Measurements from ENCODE around the gene STMN1.

The STMN1 gene

GRCh38 chr1:25918615-25919014 is 12.4 kb upstream of the STMN1 start:
- TF ChIP-seq CTCF (IDR thresholded peaks at IDR 0.05; ENCODE audit: low read depth, low read length): no peak
- H3K4me3 ChIP-seq (replicated peaks in 1 of 2; ENCODE audit: low read depth in 2 of 2, low read length in 2 of 2): no peak overlapping the region
- no peak for DNase-seq (ENCODE audit: low read depth in 2 of 2)

GRCh38 chr1:25917996-25918395 is 11.8 kb upstream of the STMN1 start:
- no peak for TF ChIP-seq CTCF (IDR thresholded peaks at IDR 0.05; ENCODE audit: low read depth, low read length)
- no peak overlapping the region for H3K4me3 ChIP-seq (replicated peaks in 1 of 2; ENCODE audit: low read depth in 2 of 2, low read length in 2 of 2)
- DNase-seq (ENCODE audit: low read depth in 2 of 2): peak in 1 of 2 donors; percentile 48

GRCh38 chr1:25916460-25916859 is 10.2 kb upstream of the STMN1 start:
- DNase-seq (ENCODE audit: low read depth in 2 of 2): no peak
- H3K4me3 ChIP-seq (replicated peaks in 1 of 2; ENCODE audit: low read depth in 2 of 2, low read length in 2 of 2): no peak overlapping the region
- TF ChIP-seq CTCF (IDR thresholded peaks at IDR 0.05; ENCODE audit: low read depth, low read length): no peak

- peak in 1 of 2 donors; percentile 24 for DNase-seq (ENCODE audit: low read depth in 2 of 2)
- H3K4me3 ChIP-seq (replicated peaks in 1 of 2; ENCODE audit: low read depth in 2 of 2, low read length in 2 of 2): no peak overlapping the region
- no peak for TF ChIP-seq CTCF (IDR thresholded peaks at IDR 0.05; ENCODE audit: low read depth, low read length)
Observed at GRCh38 chr1:25914074-25914995, 8.1 kb upstream of the STMN1 start.

GRCh38 chr1:25913206-25913605 is 7.0 kb upstream of the STMN1 start:
- DNase-seq (ENCODE audit: low read depth in 2 of 2): no peak
- no peak overlapping the region for H3K4me3 ChIP-seq (replicated peaks in 1 of 2; ENCODE audit: low read depth in 2 of 2, low read length in 2 of 2)
- TF ChIP-seq CTCF (IDR thresholded peaks at IDR 0.05; ENCODE audit: low read depth, low read length): no peak

GRCh38 chr1:25912076-25912831 is 6.0 kb upstream of the STMN1 start:
- peak; percentile 66 to 85 for DNase-seq (ENCODE audit: low read depth in 2 of 2)
- TF ChIP-seq CTCF (IDR thresholded peaks at IDR 0.05; ENCODE audit: low read depth, low read length): no peak
- no peak overlapping the region for H3K4me3 ChIP-seq (replicated peaks in 1 of 2; ENCODE audit: low read depth in 2 of 2, low read length in 2 of 2)

Measured in cardiac fibroblast (primary cell).